ENCODE measurements around the gene BICC1.

- TF ChIP-seq EZH2 (IDR thresholded peaks at IDR 0.05; ENCODE audit: low read length) (no peak), CTCF (optimal IDR thresholded peaks at IDR 0.05 in 1 of 3, IDR thresholded peaks at IDR 0.05 in 1 of 3, conservative IDR thresholded peaks at IDR 0.05 in 1 of 3; ENCODE audit: extremely low read depth in 1 of 3, insufficient read depth in 2 of 3, low read length in 3 of 3) (no peak)
Observed at GRCh38 chr10:58585435-58585834, 72.8 kb downstream of the BICC1 start.

All from keratinocyte (primary cell).